GM18858 (cell line): ENCODE results near the gene CDK12.
"Not testable (repeated sequence)": the region's sequence is repeated elsewhere in the genome, so short reads cannot be mapped to it uniquely, and the experiment has no call there.

ENCODE experiments used
- ATAC-seq: cut with Tn5 transposase; IDR thresholded peaks from one replicate; pipeline ENCODE4 v1.9.1; 2021; ENCODE audit not compliant: unreplicated experiment

The CDK12 gene

DNA sequence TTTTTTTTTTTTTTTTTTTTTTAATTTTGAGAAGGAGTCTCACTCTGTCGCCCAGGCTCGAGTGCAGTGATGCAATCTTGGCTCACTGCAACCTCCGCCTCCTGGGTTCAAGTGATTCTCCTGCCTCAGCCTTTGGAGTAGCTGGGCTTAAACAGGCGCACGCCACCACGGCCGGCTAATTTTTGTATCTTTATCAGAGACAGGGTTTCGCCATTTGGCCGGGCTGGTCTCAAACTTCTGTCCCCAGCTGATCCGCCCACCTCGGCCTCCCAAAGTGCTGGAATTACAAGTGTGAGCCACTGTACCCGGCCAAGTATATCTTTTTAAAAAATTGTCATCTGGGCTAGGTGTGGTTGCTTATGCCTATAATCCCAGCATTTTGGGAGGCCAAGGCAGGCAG lies 35.6 kb downstream of the CDK12 start:
- ATAC-seq: not testable (repeated sequence)

DNA sequence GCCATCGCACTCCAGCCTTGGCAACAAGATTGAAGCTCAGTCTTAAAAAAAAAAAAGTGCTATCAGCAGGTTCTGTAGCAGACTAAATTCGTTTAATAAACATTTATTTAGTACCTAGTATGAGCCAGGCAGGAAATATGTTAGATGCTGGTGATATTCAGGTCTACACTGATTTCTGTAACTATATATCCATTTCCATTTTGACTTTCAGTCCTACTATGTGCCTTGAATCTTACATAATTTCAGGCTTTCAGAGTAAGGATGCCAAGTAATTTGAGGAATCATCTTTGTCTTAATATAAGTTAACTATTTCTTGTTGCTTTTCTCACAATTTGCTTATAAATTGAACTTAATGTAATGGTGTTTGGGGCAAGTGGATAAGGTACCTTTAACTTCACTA lies 46.2 kb downstream of the CDK12 start:
- no peak for ATAC-seq

DNA sequence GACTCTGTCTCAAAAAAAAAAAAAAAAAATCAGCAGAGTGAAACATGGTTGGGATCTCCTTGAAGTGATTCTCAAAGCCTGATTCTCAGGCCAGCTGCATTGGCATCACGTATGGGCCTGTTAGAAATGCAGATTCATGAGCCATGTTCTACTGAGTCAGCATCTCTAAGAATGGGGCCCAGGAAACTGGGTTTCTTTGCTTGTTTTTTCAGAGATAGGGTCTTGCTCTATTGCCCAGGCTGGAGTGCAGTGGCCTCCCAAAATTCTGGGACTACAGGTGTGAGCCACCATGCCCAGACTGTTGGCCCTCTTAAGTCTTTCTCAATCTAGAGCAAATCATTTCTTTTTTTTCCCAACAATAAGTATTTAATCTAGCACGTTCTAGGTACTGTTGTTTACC lies 47.7 kb downstream of the CDK12 start:
- ATAC-seq: no peak

DNA sequence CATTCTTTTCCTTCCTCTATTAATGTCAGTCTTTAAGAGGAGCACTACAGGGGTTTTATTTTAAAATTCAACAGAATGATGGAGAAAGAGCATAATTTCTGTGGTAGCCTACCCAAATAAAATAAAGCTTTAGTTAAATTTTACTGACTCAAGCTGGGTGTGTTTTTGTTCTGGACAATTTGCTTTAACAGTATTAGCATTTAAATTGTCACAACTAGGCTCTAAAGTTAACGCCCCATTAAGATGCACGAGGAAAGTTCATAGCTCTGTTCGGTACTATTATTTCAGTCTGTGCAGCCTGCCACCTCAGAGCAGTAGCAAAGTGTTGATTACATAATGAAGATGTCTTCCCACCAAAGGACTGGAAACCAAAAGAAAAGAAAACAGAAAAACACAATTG lies 52.0 kb downstream of the CDK12 start:
- no peak for ATAC-seq

DNA sequence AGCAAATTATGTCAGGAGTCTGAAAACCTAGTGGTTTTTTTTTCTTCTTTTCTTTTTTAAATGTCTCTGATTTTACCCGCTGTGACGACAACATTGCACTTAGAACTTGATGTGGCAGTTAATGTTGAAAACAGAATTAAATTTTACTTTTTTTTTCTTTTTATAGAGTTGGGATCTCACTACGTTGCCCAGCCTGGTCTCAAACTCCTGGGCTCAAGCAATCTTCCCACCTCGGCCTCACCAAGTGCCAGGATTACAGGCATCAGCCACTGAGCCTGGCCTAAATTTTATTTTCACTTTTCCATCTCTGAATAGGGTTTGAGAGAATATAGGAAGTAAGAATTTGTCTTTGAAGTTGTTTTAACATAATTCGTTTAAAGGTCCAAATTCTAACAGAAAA lies 52.6 kb downstream of the CDK12 start:
- ATAC-seq: no peak

DNA sequence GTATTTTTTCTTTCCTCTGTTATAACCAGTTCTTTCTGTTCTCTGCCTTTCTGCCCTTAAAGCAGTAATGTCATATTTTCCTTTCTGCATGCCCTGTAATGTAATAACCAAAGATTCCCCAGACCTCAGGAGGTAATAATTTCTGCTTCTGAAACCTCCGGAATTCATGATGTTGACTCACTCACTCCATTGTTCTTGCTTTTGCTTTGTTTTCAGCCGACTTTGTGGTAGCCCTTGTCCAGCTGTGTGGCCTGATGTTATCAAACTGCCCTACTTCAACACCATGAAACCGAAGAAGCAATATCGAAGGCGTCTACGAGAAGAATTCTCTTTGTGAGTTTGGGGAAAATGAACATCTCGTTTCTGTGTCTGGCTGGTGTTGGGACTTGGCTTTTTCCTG lies 55.9 kb downstream of the CDK12 start:
- ATAC-seq: no peak

DNA sequence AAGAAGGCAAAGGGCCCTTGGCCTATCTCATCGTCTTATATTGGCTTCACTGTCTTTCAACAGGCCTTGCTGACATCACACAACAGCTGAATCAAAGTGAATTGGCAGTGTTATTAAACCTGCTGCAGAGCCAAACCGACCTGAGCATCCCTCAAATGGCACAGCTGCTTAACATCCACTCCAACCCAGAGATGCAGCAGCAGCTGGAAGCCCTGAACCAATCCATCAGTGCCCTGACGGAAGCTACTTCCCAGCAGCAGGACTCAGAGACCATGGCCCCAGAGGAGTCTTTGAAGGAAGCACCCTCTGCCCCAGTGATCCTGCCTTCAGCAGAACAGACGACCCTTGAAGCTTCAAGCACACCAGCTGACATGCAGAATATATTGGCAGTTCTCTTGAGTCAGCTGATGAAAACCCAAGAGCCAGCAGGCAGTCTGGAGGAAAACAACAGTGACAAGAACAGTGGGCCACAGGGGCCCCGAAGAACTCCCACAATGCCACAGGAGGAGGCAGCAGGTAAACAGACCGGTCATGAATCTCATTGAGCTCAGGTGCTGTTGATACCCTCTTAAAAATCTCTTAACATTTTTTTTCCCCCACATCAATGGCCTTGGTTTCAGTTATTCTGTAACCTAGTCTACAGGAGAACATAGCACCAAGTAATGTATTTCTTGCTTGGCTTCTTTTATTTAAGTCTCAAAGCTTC lies 64.7 kb downstream of the CDK12 start:
- no peak for ATAC-seq

DNA sequence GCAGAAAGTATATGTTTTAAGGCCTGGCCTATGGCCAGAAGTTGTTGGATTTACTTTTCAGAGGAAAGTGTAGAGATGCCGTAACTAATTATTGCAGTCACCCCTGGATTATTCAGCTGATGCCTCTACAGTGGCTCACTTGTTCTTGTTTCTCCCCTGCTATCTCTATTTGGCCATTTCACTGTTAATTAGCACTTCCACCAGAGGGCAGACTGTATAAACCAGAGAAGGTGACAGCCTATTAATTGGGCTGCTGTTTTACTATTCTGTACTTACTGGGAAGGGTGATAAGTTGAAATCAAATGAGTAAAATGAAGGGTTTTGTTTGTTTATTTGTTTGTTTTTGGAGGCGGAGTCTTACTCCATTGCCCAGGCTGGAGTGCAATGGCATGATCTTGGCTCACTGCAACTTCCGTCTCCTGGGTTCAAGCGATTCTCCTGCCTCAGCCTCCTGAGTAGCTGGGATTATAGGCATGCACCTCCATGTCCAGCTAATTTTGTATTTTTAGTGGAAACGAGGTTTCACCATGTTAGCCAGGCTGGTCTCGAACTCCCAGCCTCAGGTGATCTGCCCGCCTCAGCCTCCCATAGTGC lies 66.0 kb downstream of the CDK12 start:
- ATAC-seq: no peak

DNA sequence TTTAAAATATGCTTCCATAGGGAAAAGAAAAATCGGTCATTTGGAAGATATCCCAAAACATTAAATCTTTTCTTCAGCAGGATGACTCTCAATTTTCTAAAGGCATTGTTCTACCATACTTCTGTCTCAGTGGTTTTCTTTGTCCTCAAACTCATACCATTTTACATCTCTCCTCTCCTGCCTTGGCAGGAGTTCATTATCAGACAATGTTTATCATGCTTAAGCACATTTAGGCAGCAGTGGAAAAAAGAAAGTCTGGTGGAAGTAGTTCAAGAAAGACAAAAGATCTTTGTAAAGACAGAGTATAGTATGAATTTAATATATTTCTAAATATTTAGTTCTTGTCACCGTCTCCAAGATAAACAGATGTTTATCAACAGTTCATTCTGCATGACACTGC lies 68.2 kb downstream of the CDK12 start:
- no peak for ATAC-seq

DNA sequence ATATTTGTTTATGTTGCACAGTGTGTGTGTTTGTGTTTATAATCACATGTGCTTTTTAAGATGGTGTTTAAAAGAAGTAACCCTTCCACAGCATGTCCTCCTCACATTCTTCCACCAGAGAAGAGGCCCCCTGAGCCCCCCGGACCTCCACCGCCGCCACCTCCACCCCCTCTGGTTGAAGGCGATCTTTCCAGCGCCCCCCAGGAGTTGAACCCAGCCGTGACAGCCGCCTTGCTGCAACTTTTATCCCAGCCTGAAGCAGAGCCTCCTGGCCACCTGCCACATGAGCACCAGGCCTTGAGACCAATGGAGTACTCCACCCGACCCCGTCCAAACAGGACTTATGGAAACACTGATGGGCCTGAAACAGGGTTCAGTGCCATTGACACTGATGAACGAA lies 69.2 kb downstream of the CDK12 start:
- ATAC-seq: no peak

DNA sequence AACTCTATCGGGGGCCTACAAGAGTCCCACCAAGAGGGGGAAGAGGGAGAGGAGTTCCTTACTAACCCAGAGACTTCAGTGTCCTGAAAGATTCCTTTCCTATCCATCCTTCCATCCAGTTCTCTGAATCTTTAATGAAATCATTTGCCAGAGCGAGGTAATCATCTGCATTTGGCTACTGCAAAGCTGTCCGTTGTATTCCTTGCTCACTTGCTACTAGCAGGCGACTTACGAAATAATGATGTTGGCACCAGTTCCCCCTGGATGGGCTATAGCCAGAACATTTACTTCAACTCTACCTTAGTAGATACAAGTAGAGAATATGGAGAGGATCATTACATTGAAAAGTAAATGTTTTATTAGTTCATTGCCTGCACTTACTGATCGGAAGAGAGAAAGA lies 70.0 kb downstream of the CDK12 start:
- ATAC-seq: no peak

DNA sequence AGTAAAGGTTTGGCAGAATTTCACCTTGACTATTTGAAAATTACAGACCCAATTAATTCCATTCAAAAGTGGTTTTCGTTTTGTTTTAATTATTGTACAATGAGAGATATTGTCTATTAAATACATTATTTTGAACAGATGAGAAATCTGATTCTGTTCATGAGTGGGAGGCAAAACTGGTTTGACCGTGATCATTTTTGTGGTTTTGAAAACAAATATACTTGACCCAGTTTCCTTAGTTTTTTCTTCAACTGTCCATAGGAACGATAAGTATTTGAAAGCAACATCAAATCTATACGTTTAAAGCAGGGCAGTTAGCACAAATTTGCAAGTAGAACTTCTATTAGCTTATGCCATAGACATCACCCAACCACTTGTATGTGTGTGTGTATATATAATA lies 72.6 kb downstream of the CDK12 start:
- ATAC-seq: no peak

DNA sequence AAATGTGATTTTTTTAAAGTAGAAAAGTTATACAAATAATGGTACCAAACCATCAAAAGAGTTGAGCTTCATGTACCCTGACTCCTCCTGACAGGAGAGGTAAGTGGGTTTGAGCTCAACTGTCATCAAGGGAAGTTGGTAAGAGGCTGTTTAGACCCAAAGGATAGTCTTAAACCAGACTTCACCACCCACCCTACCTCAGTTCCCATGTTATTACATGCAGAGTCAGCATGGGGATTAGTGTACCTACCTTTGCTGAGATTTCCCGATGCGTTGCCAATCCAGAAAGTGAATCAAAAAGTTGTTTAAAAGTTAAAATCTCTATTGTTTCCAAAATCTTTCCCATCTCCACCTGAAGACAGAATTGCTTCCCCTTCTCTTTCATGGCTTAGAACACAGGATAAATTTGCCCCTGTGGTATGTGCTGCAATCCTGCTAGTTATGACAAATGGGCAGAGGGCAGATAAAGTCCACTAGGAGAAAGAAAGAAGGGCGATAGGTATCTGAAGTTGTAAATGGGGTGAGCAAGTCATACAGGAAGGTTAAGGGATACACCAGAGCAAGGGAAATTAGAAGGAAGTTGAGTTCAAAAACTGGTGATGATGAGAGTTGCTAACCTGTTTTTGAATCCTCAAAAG lies 73.6 kb downstream of the CDK12 start:
- ATAC-seq: no peak

DNA sequence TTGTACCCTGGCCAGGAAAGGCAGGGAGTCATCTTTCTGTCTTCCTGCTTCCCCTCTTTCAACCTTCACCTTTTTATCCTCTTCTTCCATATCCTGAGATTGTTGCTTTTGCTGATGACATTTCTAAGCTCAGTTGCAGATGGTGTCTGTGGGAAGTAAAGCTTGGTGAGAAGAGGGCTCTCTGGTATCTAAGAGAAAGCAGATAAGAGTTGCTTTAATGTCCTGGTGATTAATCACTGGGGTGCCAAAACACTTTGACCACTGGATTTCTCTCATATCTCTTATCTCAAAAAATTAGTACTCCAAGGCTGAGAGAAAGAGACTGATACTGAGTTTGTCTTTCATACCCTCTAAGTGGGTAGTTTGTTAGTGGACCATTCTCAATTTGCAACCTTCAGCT lies 75.2 kb downstream of the CDK12 start:
- no peak for ATAC-seq

DNA sequence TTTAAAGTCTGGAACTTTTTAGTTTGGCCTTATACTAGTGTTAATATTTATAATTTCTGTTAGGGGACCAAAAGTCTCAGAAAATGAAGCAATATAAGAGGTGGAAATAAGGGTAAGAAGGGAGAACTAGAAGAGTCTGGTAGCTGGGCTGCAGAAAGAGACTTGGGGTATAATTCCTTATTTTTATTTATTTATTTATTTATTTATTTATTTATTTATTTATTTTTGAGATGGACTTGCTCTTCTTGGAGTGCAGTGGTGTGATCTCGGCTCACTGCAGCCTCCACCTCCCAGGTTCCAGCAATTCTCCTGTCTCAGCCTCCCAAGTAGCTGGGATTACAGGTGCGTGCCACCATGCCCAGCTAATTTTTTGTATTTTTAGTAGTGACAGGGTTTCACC lies 76.1 kb downstream of the CDK12 start:
- not testable (repeated sequence) for ATAC-seq

DNA sequence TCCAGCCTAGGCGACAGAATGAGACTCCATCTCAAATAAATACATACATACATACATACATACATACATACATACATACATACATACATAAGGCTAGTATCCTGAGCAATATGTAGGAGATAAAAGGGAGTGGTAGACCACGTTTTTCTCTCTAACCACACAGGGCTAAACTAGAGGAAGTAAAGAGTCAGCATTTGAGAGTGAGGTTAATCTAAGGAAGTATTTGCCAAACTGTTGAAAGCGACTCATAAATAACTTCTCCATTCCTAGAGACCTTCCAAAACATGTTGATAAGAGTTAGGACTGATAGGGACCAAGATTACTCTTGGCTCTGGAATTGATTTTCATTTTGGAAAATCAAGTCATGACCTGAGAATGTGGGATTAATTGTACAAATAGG lies 77.6 kb downstream of the CDK12 start:
- no peak for ATAC-seq

DNA sequence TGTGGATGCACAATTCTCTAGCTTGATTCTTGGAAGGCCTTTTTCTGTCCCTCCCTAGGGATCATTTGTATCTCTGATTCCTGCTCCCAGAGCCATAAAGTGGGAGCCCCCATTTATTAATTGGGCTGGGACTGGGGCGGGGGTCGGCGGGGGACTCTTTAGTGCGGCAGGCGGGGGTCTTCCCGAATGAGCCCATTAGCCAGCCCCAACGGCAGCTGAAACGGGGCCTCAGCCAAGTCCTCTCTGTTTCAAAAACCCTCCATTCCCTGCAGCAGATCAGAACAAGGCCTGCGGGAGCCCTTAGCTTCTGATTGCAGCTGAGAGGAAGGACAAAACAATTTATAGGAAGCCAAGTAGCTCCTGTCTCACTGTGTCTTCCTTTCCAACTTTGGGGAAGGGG lies 79.3 kb downstream of the CDK12 start:
- ATAC-seq: no peak

DNA sequence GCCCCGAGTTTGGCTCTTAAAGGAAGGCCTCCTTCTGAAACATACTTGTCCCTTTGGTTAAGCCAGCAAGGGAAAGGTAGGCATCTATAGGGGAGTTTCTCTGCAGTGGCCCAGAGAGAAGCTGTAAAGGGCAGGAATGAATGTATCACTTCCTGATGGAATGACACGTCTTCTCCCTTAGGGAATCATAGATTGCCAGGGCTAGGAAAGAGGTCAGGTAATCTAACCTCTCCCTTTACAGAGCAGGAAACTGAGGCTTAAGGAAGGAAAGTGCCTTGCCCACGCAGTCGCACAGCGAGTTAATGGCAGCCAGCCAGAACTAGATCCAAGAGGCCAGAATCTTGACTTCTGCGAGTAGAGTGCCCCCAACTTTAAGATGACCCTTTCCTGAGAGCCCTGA lies 80.4 kb downstream of the CDK12 start:
- no peak for ATAC-seq

DNA sequence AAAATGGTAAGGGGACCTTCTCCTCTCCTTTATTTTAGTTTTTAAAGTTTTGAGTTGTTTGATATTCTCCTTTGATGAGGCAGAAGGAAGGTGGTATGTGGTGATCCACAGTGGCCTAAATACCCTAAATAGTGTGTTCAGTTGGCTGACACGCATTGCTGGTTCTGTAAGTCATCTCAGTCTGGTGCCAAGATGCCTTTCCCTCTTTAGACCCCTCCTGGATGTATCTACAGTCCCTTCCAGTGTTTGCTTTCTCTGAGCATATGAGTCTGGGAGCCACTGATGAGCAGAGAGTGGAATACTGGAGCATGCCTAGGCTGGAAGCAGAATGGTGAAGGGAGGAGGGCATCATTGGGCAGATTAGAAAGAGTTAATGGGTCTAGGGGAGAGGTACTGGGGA lies 81.9 kb downstream of the CDK12 start:
- ATAC-seq: no peak

DNA sequence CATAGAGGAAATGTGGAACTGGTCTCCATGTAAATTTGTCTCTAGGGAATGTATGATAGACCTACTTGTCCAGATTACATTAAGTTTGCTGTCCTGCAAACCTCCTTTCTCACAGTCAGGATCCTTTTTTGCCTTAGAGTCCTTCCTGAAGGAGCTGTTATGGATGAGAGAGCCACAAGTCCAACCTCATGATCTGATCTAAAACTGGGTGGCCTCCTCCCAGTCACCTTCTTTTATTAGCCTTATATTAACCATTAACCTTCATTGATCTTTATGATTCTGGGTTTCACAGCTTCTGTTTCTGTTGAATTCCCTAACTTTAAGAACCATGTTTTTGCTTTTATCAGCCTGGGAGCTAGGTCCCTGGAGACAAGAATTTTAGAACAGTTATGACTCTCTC lies 82.4 kb downstream of the CDK12 start:
- no peak for ATAC-seq

DNA sequence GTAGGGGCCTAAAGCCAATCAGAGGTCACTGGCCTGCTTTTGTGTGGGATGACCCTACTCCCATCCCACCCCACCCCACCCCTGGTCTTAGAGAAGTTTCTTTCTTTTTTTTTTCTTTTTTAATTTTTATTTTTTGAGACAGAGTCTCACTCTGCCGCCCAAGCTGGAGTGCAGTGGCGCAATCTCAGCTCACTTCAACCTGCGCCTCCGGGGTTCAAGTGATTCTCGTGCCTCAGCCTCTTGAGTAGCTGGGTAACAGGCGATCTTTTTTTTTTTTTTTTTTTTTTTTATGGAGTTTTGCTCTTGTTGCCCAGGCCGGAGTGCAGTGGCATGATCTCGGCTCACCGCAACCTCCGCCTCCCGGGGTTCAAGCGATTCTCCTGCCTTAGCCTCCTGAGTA lies 83.1 kb downstream of the CDK12 start:
- not testable (repeated sequence) for ATAC-seq

DNA sequence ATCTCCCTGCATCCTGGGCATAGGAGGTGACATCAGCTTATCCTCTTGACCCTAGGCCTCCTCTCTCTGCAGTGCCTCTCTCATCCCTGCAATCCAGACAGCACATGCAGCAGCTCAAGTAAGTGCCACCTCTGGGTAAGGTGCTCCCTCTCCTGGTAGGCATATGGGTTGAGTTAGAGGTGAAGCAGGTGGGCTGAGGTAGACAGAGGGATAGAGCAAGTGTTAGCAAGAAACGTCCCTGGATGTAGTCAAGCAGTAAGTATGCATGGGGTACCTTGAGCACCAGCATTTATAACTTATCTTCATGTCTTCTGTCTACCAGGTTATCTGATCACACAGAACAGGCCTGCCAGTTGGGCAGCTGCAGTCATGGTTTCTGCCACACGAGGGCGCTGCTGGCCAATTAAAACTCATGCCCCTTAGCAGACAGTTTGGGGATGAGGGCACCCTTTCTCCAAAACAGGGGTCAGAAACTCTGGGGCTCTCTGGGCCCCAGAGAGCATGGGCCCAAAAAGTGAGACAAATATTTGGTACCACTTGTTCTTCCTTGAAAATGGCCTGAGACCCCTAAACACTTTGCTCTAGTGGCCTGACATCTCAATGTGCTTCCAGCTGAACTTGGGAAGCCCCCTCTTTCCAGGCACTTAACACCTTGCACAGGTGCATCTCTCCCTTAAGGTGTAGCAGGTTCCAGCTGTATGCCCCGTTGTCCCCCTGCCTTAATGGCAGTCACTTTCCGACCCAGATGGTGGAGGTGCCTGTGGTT lies 86.6 kb downstream of the CDK12 start:
- no peak for ATAC-seq
